ENCODE measurements around the gene IFI44. TPM values are rescaled to one million over a fixed set of nuclear protein-coding genes. Genes with fewer than 3 reads are reported as not detected.

The IFI44 gene
- 13.9 and 22.8 TPM in 2 replicates for total RNA-seq

GRCh38 chr1:78649628-78650027, at the start of gene IFI44:
TSS of gene IFI44 (plus strand) at chr1:78649831. CDS start at chr1:78650196, 365 bp downstream.

GRCh38 chr1:78619803-78620579, 29.6 kb upstream of the IFI44 start, which contains the start of gene IFI44L:
TSS of gene IFI44L (plus strand) at chr1:78620448. CDS start at chr1:78627916, 7,468 bp downstream.

Other genes starting within 250 kb of the IFI44 start
- gene PTGFR, start 158.9 kb upstream of the IFI44 start, total RNA-seq = 0.16 and 0.38 TPM in 2 replicates
- 3.1 and 5.7 TPM in 2 replicates for gene IFI44L, start 29.4 kb upstream of the IFI44 start, total RNA-seq

Measured in bladder microvascular endothelial cell (primary cell).